H1 (cell line): ENCODE measurements around the gene COL16A1. TPM values are rescaled to one million over a fixed set of nuclear protein-coding genes. Genes with fewer than 3 reads are reported as not detected.

Source experiments
- CTCF ChIA-PET: fragments of 300-600 bp; sonication (Branson Sonifier 250); formaldehyde crosslinking; loops from one replicate; lab custom pipeline; 2021; ENCODE audit not compliant: partially characterized antibody; lab: Charles Lee
- POLR2A ChIA-PET: fragments of 300-600 bp; sonication (Branson Sonifier 250); formaldehyde crosslinking; loops from one replicate; lab custom pipeline; 2021; ENCODE audit warnings: inconsistent platforms; ENCODE audit not compliant: partially characterized antibody; lab: Charles Lee
- DNase-seq, 2 experiments: peaks; one replicate each; pipeline versions ENCODE4 v3.0.0 to v3.0.0-alpha.2; 2010 to 2022; ENCODE audit warnings: low spot score in 2 of 2, low read depth in 1 of 2, mixed read lengths in 1 of 2
- FAIRE-seq: peaks from 2 replicates; lab custom pipeline; 2011; peaks lifted over from hg19 to GRCh38; lab: Jason Lieb, UNC
- H2AFZ ChIP-seq: 2 replicates; pipeline ENCODE4 v1.8.1; 2012; ENCODE audit warnings: low read length, inconsistent platforms
- H2AK5ac ChIP-seq: 2 replicates; pipeline ENCODE4 v1.6.1; 2013; ENCODE audit warnings: low read depth, low read length
- H2BK120ac ChIP-seq: replicated peaks from 2 replicates; pipeline ENCODE3; 2013; ENCODE audit warnings: low read depth, low read length, inconsistent platforms
- H2BK12ac ChIP-seq: 2 replicates; pipeline ENCODE4 v1.6.1; 2013; ENCODE audit warnings: low read depth, low read length
- H2BK15ac ChIP-seq: 2 replicates; pipeline ENCODE4 v1.6.1; 2013; ENCODE audit warnings: low read length
- H2BK20ac ChIP-seq: 2 replicates; pipeline ENCODE4 v1.6.1; 2013; ENCODE audit warnings: low read length
- H2BK5ac ChIP-seq: 2 replicates; pipeline ENCODE4 v1.6.1; 2013; ENCODE audit warnings: low read depth, low read length
- H3K14ac ChIP-seq: 2 replicates; pipeline ENCODE4 v1.6.1; 2013; ENCODE audit warnings: inconsistent platforms; ENCODE audit not compliant: insufficient read length
- H3K18ac ChIP-seq: 2 replicates; pipeline ENCODE4 v1.6.1; 2013; ENCODE audit warnings: low read length; ENCODE audit errors: extremely low read depth
- H3K23ac ChIP-seq: 2 replicates; pipeline ENCODE4 v1.6.1; 2013; ENCODE audit warnings: inconsistent platforms; ENCODE audit not compliant: insufficient read length
- H3K23me2 ChIP-seq: 2 replicates; pipeline ENCODE4 v1.6.1; 2013; ENCODE audit warnings: low read depth, low read length
- H3K27ac ChIP-seq: 2 replicates; pipeline ENCODE4 v1.6.1; 2011; ENCODE audit warnings: low read depth, low read length, inconsistent platforms
- H3K27me3 ChIP-seq, 4 experiments: replicated peaks in 1 of 4; 1 replicate in 1 of 4; 2 replicates in 3 of 4; pipeline versions ENCODE4 v1.6.1 to v1.8.1; 2011 to 2013; ENCODE audit warnings: low read length in 3 of 4, mild to moderate bottlenecking in 3 of 4, inconsistent platforms in 2 of 4, mixed read lengths in 2 of 4, moderate library complexity in 1 of 4; ENCODE audit not compliant: control insufficient read depth in 3 of 4, insufficient read depth in 3 of 4; ENCODE audit errors: extremely low read depth in 1 of 4
- H3K36me3 ChIP-seq, 4 experiments: 2 replicates each; pipeline versions ENCODE4 v1.6.1 to v1.8.1; 2011 to 2013; ENCODE audit warnings: mild to moderate bottlenecking in 4 of 4, low read length in 3 of 4, moderate library complexity in 2 of 4, control low read depth in 1 of 4, inconsistent platforms in 1 of 4; ENCODE audit not compliant: insufficient read depth in 4 of 4, control insufficient read depth in 2 of 4
- H3K4ac ChIP-seq: replicated peaks from 2 replicates; pipeline ENCODE3; 2013; ENCODE audit warnings: low read length, low read depth, mixed read lengths, inconsistent platforms; ENCODE audit not compliant: insufficient read length
- H3K4me1 ChIP-seq, 4 experiments: replicated peaks in 1 of 4; 1 replicate in 1 of 4; 2 replicates in 3 of 4; pipeline versions ENCODE4 v1.6.1 to v1.8.1; 2011 to 2013; ENCODE audit warnings: low read length in 3 of 4, inconsistent platforms in 2 of 4, mixed read lengths in 1 of 4; ENCODE audit not compliant: insufficient read depth in 4 of 4, control insufficient read depth in 3 of 4
- H3K4me2 ChIP-seq, 2 experiments: 2 replicates each; pipeline versions ENCODE4 v1.6.1 to v1.8.1; 2011 to 2013; ENCODE audit warnings: low read depth in 2 of 2, low read length in 2 of 2, control low read depth in 1 of 2, inconsistent platforms in 1 of 2, mild to moderate bottlenecking in 1 of 2; ENCODE audit not compliant: insufficient read depth in 1 of 2
- H3K4me3 ChIP-seq, 4 experiments: fragments of 200-600, 300-600 bp in 1 of 4; sonication (generic), shearing (Covaris generic), sonication (Bioruptor Twin) in 1 of 4; 2 replicates each; pipeline versions ENCODE4 v1.5.1 to v1.8.1; 2011 to 2016; ENCODE audit warnings: low read length in 4 of 4, low read depth in 3 of 4, control low read depth in 2 of 4, inconsistent platforms in 2 of 4, mild to moderate bottlenecking in 2 of 4, mixed read lengths in 1 of 4, moderate library complexity in 1 of 4; ENCODE audit not compliant: insufficient read depth in 2 of 4; ENCODE audit errors: extremely low read depth in 1 of 4
- H3K56ac ChIP-seq: replicated peaks from 2 replicates; pipeline ENCODE3; 2013; ENCODE audit warnings: low read depth, mild to moderate bottlenecking, mixed read lengths, low read length, inconsistent platforms; ENCODE audit not compliant: insufficient read length
- H3K79me1 ChIP-seq: 2 replicates; pipeline ENCODE4 v1.6.1; 2013; ENCODE audit warnings: low read depth, low read length, control low read depth
- H3K79me2 ChIP-seq, 2 experiments: 2 replicates each; pipeline versions ENCODE4 v1.6.1 to v1.8.1; 2012 to 2013; ENCODE audit warnings: low read length in 2 of 2, mild to moderate bottlenecking in 2 of 2, inconsistent platforms in 1 of 2; ENCODE audit not compliant: insufficient read depth in 2 of 2, control insufficient read depth in 1 of 2
- H3K9ac ChIP-seq, 4 experiments: replicated peaks in 1 of 4; 1 replicate in 1 of 4; 2 replicates in 3 of 4; pipeline versions ENCODE4 v1.6.1 to v1.8.1; 2011 to 2013; ENCODE audit warnings: low read depth in 3 of 4, low read length in 3 of 4, control low read depth in 2 of 4, mild to moderate bottlenecking in 2 of 4, moderate library complexity in 2 of 4, inconsistent platforms in 1 of 4; ENCODE audit errors: extremely low read depth in 1 of 4
- H3K9me3 ChIP-seq, 2 experiments: 2 replicates each; pipeline versions ENCODE4 v1.6.1 to v1.8.1; 2012 to 2013; ENCODE audit warnings: mild to moderate bottlenecking in 2 of 2, moderate library complexity in 2 of 2, control low read depth in 1 of 2, inconsistent platforms in 1 of 2, low read depth in 1 of 2, low read length in 1 of 2, mixed read lengths in 1 of 2; ENCODE audit not compliant: insufficient read depth in 2 of 2
- H4K20me1 ChIP-seq, 2 experiments: replicated peaks in 1 of 2; 2 replicates each; pipeline versions ENCODE3 to v1.8.1; 2011 to 2013; ENCODE audit warnings: inconsistent platforms in 2 of 2, low read length in 2 of 2, mild to moderate bottlenecking in 1 of 2; ENCODE audit not compliant: insufficient read depth in 2 of 2, control insufficient read depth in 1 of 2
- H4K5ac ChIP-seq: 2 replicates; pipeline ENCODE4 v1.6.1; 2013; ENCODE audit warnings: low read length, low read depth, mixed read lengths, inconsistent platforms; ENCODE audit not compliant: insufficient read length
- H4K8ac ChIP-seq: 2 replicates; pipeline ENCODE4 v1.8.0; 2013; ENCODE audit warnings: mild to moderate bottlenecking, moderate library complexity, low read length, inconsistent platforms; ENCODE audit not compliant: insufficient read depth; ENCODE audit errors: extremely low read depth
- H4K91ac ChIP-seq: replicated peaks from 2 replicates; pipeline ENCODE3; 2013; ENCODE audit warnings: low read length, mixed read lengths, inconsistent platforms; ENCODE audit not compliant: insufficient read length
- BACH1 ChIP-seq: IDR thresholded peaks from 2 replicates; pipeline ENCODE4 v1.6.1; 2012; ENCODE audit warnings: low read length, improper control_type of control experiment
- CHD1 ChIP-seq: IDR thresholded peaks from 2 replicates; pipeline ENCODE4 v1.6.1; 2012; ENCODE audit warnings: low read depth, low read length, improper control_type of control experiment
- CREB1 ChIP-seq: IDR thresholded peaks from 2 replicates; pipeline ENCODE4 v1.6.1; 2012; ENCODE audit warnings: inconsistent platforms
- ZNF274 ChIP-seq: IDR thresholded peaks from 2 replicates; pipeline ENCODE4 v1.7.0; 2012; ENCODE audit warnings: low read length, borderline replicate concordance; ENCODE audit errors: extremely low read depth
- WGBS, 2 experiments: shearing (Covaris generic) in 1 of 2; methylation state at CpG; one replicate each; pipeline versions ENCODE4 v1.1.6 to v1.1.7; 2013 to 2015; ENCODE audit warnings: low lambda C conversion rate in 2 of 2, mixed read lengths in 2 of 2, inconsistent platforms in 1 of 2, low coverage in 1 of 2, missing lambda C conversion rate in 1 of 2; ENCODE audit not compliant: insufficient replicate concordance in 2 of 2, insufficient coverage in 1 of 2, insufficient read length in 1 of 2; ENCODE audit errors: extremely low coverage in 1 of 2, missing lambda C conversion rate in 1 of 2; 5-methylcytosine and 5-hydroxymethylcytosine counted together
- polyA plus RNA-seq, 7 experiments: library from polyadenylated mRNA; depleted of rRNA in 3 of 7; stranded (reverse) in 5 of 7; unstranded in 2 of 7; fragments of >200 nt in 5 of 7; fragments of 200-250 nt in 2 of 7; gene quantifications; 1 replicate in 5 of 7; 2 replicates in 1 of 7; 4 replicates in 1 of 7; pipeline versions ENCODE4 v1.2.1 to v1.2.3, GENCODE V29; 2011 to 2013; ENCODE audit warnings: missing spikeins in 2 of 7, mixed read lengths in 2 of 7
- total RNA-seq: library from RNA; stranded (reverse); fragmentation: NEBNext Ultra II Directional; extraction: Animal tissue kit (Norgen Biotek cat#: 25700); gene quantifications from 2 replicates; pipeline ENCODE4 v1.2.1, GENCODE V29; 2021

COL16A1 gene
- total and polyA plus RNA-seq, 2 of the 8 experiments (the other 6 are each of a cell fraction or from before 2014, with no cell fraction given): 2.0 to 10.5 TPM

- Histone ChIP-seq H3K4me2 (peak overlapping the region; percentile 14; a peak in 2 of 4 replicates), H3K23me2 (no peaks in the 10 kb centered on the region), H3K14ac (no peak overlapping the region), H3K27me3 (no peaks in the 10 kb centered on the region), H3K4me1 (peaks cover 0 to 13% (median 8%) of the 10 kb centered on the region in 4 experiments; a peak in 5 of 7 replicates), H3K79me1 (no peaks in the 10 kb centered on the region), H2BK12ac (peak overlapping the region; percentile 46; the same call in 1 of the 2 replicates), H3K9me3 (no peaks in the 10 kb centered on the region), H3K79me2 (no peaks in the 10 kb centered on the region), H2AK5ac (0 out of 2 replicates have a peak overlapping the region, but pooled peaks have one; percentile 5), H3K18ac (peak overlapping the region; percentile 10), H3K56ac (no peak overlapping the region), H3K23ac (no peak overlapping the region), H3K9ac (no peak overlapping the region), H3K4ac (no peak overlapping the region), H2AFZ (no peak overlapping the region), H4K20me1 (no peaks in the 10 kb centered on the region), H4K8ac (peak overlapping the region; percentile 91), H4K91ac (peak overlapping the region; percentile 70), H3K27ac (no peak overlapping the region), H2BK120ac (no peak overlapping the region), H2BK15ac (peak overlapping the region; percentile 88; the same call in 1 of the 2 replicates), H4K5ac (no peak overlapping the region), H2BK5ac (peak overlapping the region; percentile 37; the same call in 1 of the 2 replicates), H3K36me3 (no peaks in the 10 kb centered on the region), H2BK20ac (no peak overlapping the region), H3K4me3 (peak overlapping the region in 1 of 4 experiments; percentile 14; a peak in 1 of 8 replicates)
- WGBS, 2 experiments: 70% methylated on average over 28 of the region's 30 CpGs; no CpG with 5 or more reads in 1 of the 2 experiments
- FAIRE-seq (no peak), DNase-seq (no peak)
- ChIA-PET CTCF (interaction anchor here (0.7 to 24.1 kb wide), 15 partner anchors 3 to 119 kb away, joined by 3 to 370 read pairs (median 5); partner anchors contain the start of genes COL16A1 and PEF1), POLR2A (interaction anchor here (1.2 to 1.8 kb wide), 3 partner anchors 16 to 35 kb away, joined by 3 to 6 read pairs (median 4); partner anchors contain the start of gene PEF1)
- TF ChIP-seq ZNF274: no peak
- 0 out of 2 replicates have a peak, but pooled peaks have one; percentile 16 for TF ChIP-seq CREB1
- TF ChIP-seq BACH1: no peak
- TF ChIP-seq CHD1: no peak
Measured at GRCh38 chr1:31669786-31670592, 33.8 kb downstream of the COL16A1 start.
